Natural killer cell (primary cell): ENCODE results near the gene MRPL48. TPM values are rescaled to one million over a fixed set of nuclear protein-coding genes. Genes with fewer than 3 reads are reported as not detected.

ENCODE experiments used
- ATAC-seq, 3 donors: fragments of 150-1000 bp in 2 of 3; fragments of 200-7000 bp in 1 of 3; cut with Tn5 transposase; 1 replicate in 1 of 3; 2 replicates in 2 of 3; pipeline ENCODE4 v1.10.0; 2021; ENCODE audit warnings: mild to moderate bottlenecking in 2 of 3, moderate library complexity in 2 of 3
- DNase-seq, 2 donors: peaks; one replicate each; pipeline versions ENCODE4 v3.0.0 to v3.0.0-alpha.2; 2013 to 2021; ENCODE audit warnings: mixed read lengths in 1 of 2
- H3K27ac ChIP-seq: one replicate; pipeline ENCODE4 v1.5.1; 2013; ENCODE audit warnings: mild to moderate bottlenecking, low read length
- H3K27me3 ChIP-seq: one replicate; pipeline ENCODE4 v1.6.1; 2013; ENCODE audit warnings: low read length; ENCODE audit not compliant: control insufficient read depth, insufficient read depth
- H3K36me3 ChIP-seq: one replicate; pipeline ENCODE4 v1.6.1; 2013; ENCODE audit warnings: low read length; ENCODE audit not compliant: control insufficient read depth, insufficient read depth
- H3K4me1 ChIP-seq: one replicate; pipeline ENCODE4 v1.6.1; 2013; ENCODE audit warnings: low read length; ENCODE audit not compliant: control insufficient read depth, insufficient read depth
- H3K4me3 ChIP-seq: one replicate; pipeline ENCODE4 v1.5.1; 2013; ENCODE audit warnings: low read length
- H3K9me3 ChIP-seq: one replicate; pipeline ENCODE4 v1.6.1; 2013; ENCODE audit warnings: low read length; ENCODE audit not compliant: control insufficient read depth, insufficient read depth
- H3K27ac Mint-ChIP-seq, 2 donors: one replicate each; pipeline ENCODE4 v1.8.0; 2022; ENCODE audit warnings: mild to moderate bottlenecking in 2 of 2, mixed read lengths in 2 of 2, moderate library complexity in 1 of 2
- H3K27me3 Mint-ChIP-seq, 2 donors: one replicate each; pipeline ENCODE4 v1.8.0; 2022; ENCODE audit warnings: low read depth in 2 of 2, mixed read lengths in 2 of 2
- H3K36me3 Mint-ChIP-seq: one replicate; pipeline ENCODE4 v1.8.0; 2022; ENCODE audit warnings: mixed read lengths
- H3K4me1 Mint-ChIP-seq, 2 donors: one replicate each; pipeline ENCODE4 v1.8.0; 2022; ENCODE audit warnings: mixed read lengths in 2 of 2
- H3K4me3 Mint-ChIP-seq: one replicate; pipeline ENCODE4 v1.8.0; 2022; ENCODE audit warnings: mild to moderate bottlenecking, moderate library complexity, mixed read lengths
- H3K9me3 Mint-ChIP-seq, 2 donors: one replicate each; pipeline ENCODE4 v1.8.0; 2022; ENCODE audit warnings: mixed read lengths in 2 of 2
- WGBS: methylation state at CpG from one replicate; pipeline ENCODE4 v1.1.7; 2013; ENCODE audit warnings: missing lambda C conversion rate; ENCODE audit not compliant: insufficient coverage; 5-methylcytosine and 5-hydroxymethylcytosine counted together
- intact Hi-C: fragments of 100-400 bp; cut with micrococcal nuclease; formaldehyde crosslinking; loops from one replicate; pipeline ENCODE4 v1.14.2; 2022
- total RNA-seq, 4 donors: library from RNA; stranded (reverse); fragments of 120-200 nt in 1 of 4; gene quantifications; one replicate each; pipeline versions ENCODE4 v1.2.3 to v1.2.4, GENCODE V29; 2013 to 2022
- TF ChIP-seq, protein P1 (sequence below): fragments of 200-600 bp; IDR thresholded peaks from one replicate; pipeline ENCODE4 v1.8.0; 2022; ENCODE audit warnings: antibody characterized with exemption

MRPL48 gene
- total RNA-seq, 3 donors from 2014 or later (not counting 1 experiment from before 2014, with no cell fraction given): 19.5 to 24.9 (median 21.2) TPM

DNA sequence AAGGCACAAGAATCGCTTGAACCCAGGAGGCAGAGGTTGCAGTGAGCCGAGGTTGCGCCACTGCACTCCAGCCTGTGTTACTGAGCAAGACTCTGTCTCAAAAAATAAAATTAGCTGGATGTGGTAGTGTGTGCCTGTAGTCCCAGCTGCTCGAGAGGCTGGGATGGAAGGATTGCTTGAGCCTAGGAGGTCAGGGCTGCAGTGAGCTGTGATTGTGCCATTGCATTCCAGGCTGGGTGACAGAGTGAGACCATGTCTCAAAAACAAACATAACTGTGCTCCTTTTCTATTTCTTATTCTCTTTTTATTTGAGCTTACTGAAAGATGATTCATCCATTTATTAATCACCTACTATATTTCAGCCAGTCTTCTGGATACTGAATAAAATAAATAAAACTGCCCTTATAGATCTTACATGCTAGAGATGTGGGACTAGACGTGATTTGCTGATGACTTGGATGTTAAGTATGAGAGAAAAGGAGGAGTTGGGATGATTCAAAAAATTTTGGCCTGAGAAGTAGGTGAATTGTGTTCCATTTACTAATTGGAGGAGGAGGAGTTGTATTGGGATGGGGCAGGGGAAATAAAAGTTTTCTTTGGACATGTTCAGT lies 107.2 kb downstream of the MRPL48 start:
- H3K36me3 ChIP-seq: peaks cover 23% of the 10 kb centered on the region
- no peak for ATAC-seq
- Mint-ChIP-seq H3K36me3 (peaks cover 4% of the 10 kb centered on the region), H3K4me3 (no peak overlapping the region), H3K27me3 (no peaks in the 10 kb centered on the region), H3K9me3 (no peaks in the 10 kb centered on the region), H3K4me1 (no peaks in the 10 kb centered on the region), H3K27ac (no peak overlapping the region)
- no peak for DNase-seq
- TF ChIP-seq, protein P1, sequence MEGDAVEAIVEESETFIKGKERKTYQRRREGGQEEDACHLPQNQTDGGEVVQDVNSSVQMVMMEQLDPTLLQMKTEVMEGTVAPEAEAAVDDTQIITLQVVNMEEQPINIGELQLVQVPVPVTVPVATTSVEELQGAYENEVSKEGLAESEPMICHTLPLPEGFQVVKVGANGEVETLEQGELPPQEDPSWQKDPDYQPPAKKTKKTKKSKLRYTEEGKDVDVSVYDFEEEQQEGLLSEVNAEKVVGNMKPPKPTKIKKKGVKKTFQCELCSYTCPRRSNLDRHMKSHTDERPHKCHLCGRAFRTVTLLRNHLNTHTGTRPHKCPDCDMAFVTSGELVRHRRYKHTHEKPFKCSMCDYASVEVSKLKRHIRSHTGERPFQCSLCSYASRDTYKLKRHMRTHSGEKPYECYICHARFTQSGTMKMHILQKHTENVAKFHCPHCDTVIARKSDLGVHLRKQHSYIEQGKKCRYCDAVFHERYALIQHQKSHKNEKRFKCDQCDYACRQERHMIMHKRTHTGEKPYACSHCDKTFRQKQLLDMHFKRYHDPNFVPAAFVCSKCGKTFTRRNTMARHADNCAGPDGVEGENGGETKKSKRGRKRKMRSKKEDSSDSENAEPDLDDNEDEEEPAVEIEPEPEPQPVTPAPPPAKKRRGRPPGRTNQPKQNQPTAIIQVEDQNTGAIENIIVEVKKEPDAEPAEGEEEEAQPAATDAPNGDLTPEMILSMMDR: no peak
- H3K27me3 ChIP-seq: no peaks in the 10 kb centered on the region
- no peak overlapping the region for H3K4me3 ChIP-seq
- H3K27ac ChIP-seq: no peak overlapping the region
- WGBS: 89% methylated on average over 5 of the region's 5 CpGs
- no peaks in the 10 kb centered on the region for H3K9me3 ChIP-seq
- intact Hi-C loops: no loop called here
- no peaks in the 10 kb centered on the region for H3K4me1 ChIP-seq

GRCh38 chr11:73902303-73902702 lies 114.6 kb downstream of the MRPL48 start:
- Histone ChIP-seq H3K27me3 (no peaks in the 10 kb centered on the region), H3K36me3 (peaks cover 19% of the 10 kb centered on the region), H3K27ac (no peak overlapping the region), H3K4me3 (no peak overlapping the region), H3K4me1 (no peaks in the 10 kb centered on the region), H3K9me3 (no peaks in the 10 kb centered on the region)
- Mint-ChIP-seq H3K27me3 (no peaks in the 10 kb centered on the region), H3K4me3 (no peak overlapping the region), H3K27ac (no peak overlapping the region), H3K36me3 (no peaks in the 10 kb centered on the region), H3K4me1 (no peaks in the 10 kb centered on the region), H3K9me3 (no peaks in the 10 kb centered on the region)
- ATAC-seq (no peak), DNase-seq (no peak)
- intact Hi-C loops: no loop called here
- 95% methylated on average over 1 of the region's 1 CpG for WGBS
- TF ChIP-seq, protein P1: no peak

GRCh38 chr11:73907191-73907590 lies 119.5 kb downstream of the MRPL48 start:
- Mint-ChIP-seq H3K4me1 (no peaks in the 10 kb centered on the region), H3K9me3 (no peaks in the 10 kb centered on the region), H3K27me3 (no peaks in the 10 kb centered on the region), H3K4me3 (no peak overlapping the region), H3K27ac (no peak overlapping the region), H3K36me3 (peaks cover 7% of the 10 kb centered on the region)
- peaks cover 24% of the 10 kb centered on the region for H3K36me3 ChIP-seq
- WGBS: 90% methylated on average over 4 of the region's 4 CpGs
- no peaks in the 10 kb centered on the region for H3K9me3 ChIP-seq
- ATAC-seq: peak; percentile 25 to 41 (median 29)
- no peak for DNase-seq
- intact Hi-C loops: no loop called here
- no peak overlapping the region for H3K27ac ChIP-seq
- H3K27me3 ChIP-seq: no peaks in the 10 kb centered on the region
- H3K4me1 ChIP-seq: no peaks in the 10 kb centered on the region
- H3K4me3 ChIP-seq: no peak overlapping the region
- TF ChIP-seq, protein P1: no peak

GRCh38 chr11:73912026-73912425 lies 124.4 kb downstream of the MRPL48 start:
- Mint-ChIP-seq H3K36me3 (peaks cover 14% of the 10 kb centered on the region), H3K4me1 (no peaks in the 10 kb centered on the region), H3K27ac (no peak overlapping the region), H3K4me3 (no peak overlapping the region), H3K27me3 (no peaks in the 10 kb centered on the region), H3K9me3 (no peaks in the 10 kb centered on the region)
- H3K4me1 ChIP-seq: no peaks in the 10 kb centered on the region
- ATAC-seq (no peak), DNase-seq (no peak)
- H3K27ac ChIP-seq: no peak overlapping the region
- WGBS: 96% methylated on average over 2 of the region's 2 CpGs
- intact Hi-C loops: no loop called here
- no peak overlapping the region for H3K4me3 ChIP-seq
- no peaks in the 10 kb centered on the region for H3K27me3 ChIP-seq
- TF ChIP-seq, protein P1: no peak
- H3K9me3 ChIP-seq: no peaks in the 10 kb centered on the region
- H3K36me3 ChIP-seq: peaks cover 52% of the 10 kb centered on the region
